Mesodermal cell (in vitro differentiated cells): Measurements from ENCODE around the gene MYADM.

Experiments used
- H3K27ac ChIP-seq: 2 replicates; pipeline ENCODE4 v1.7.0; 2013; ENCODE audit warnings: mild to moderate bottlenecking, low read depth, low read length, moderate library complexity; ENCODE audit not compliant: severe bottlenecking
- H3K36me3 ChIP-seq: 2 replicates; pipeline ENCODE4 v1.7.1; 2013; ENCODE audit warnings: mild to moderate bottlenecking, low read length, moderate library complexity; ENCODE audit not compliant: control insufficient read depth, insufficient read depth
- H3K4me1 ChIP-seq: one replicate; pipeline ENCODE4 v1.7.1; 2013; ENCODE audit warnings: mild to moderate bottlenecking, low read length; ENCODE audit not compliant: insufficient read depth, control insufficient read depth, poor library complexity, severe bottlenecking
- H3K4me3 ChIP-seq: 2 replicates; pipeline ENCODE4 v1.7.0; 2013; ENCODE audit warnings: low read length, control low read depth, mild to moderate bottlenecking; ENCODE audit not compliant: insufficient read depth, poor library complexity, severe bottlenecking; ENCODE audit errors: extremely low read depth
- H3K9me3 ChIP-seq: 2 replicates; pipeline ENCODE4 v1.7.1; 2013; ENCODE audit warnings: mild to moderate bottlenecking, low read length, moderate library complexity; ENCODE audit not compliant: control insufficient read depth
- WGBS, 2 experiments: methylation state at CpG; one replicate each; pipeline ENCODE4 v1.1.5; 2013; ENCODE audit warnings: missing lambda C conversion rate in 2 of 2; ENCODE audit not compliant: insufficient coverage in 2 of 2; 5-methylcytosine and 5-hydroxymethylcytosine counted together

MYADM gene

GRCh38 chr19:53878776-53879139 is 11.1 kb downstream of the MYADM start:
- H3K9me3 ChIP-seq, result no peaks in the 10 kb centered on the region
- peak overlapping the region; percentile 67 for H3K27ac ChIP-seq
- H3K4me1 ChIP-seq, result peaks cover 18% of the 10 kb centered on the region
- 76 to 99% methylated on average over 7 to 10 of the region's 12 CpGs for WGBS, 2 experiments
- H3K36me3 ChIP-seq, result peaks cover 26% of the 10 kb centered on the region
- H3K4me3 ChIP-seq, result peak overlapping the region; percentile 41

GRCh38 chr19:53879140-53880081 is 11.7 kb downstream of the MYADM start:
- peaks cover 14% of the 10 kb centered on the region for H3K4me1 ChIP-seq
- 1 to 7% methylated on average over 43 to 46 of the region's 51 CpGs for WGBS, 2 experiments
- peaks cover 20% of the 10 kb centered on the region for H3K36me3 ChIP-seq
- H3K9me3 ChIP-seq, result no peaks in the 10 kb centered on the region
- H3K27ac ChIP-seq, result peak overlapping the region; percentile 67
- H3K4me3 ChIP-seq, result peak overlapping the region; percentile 41

DNA sequence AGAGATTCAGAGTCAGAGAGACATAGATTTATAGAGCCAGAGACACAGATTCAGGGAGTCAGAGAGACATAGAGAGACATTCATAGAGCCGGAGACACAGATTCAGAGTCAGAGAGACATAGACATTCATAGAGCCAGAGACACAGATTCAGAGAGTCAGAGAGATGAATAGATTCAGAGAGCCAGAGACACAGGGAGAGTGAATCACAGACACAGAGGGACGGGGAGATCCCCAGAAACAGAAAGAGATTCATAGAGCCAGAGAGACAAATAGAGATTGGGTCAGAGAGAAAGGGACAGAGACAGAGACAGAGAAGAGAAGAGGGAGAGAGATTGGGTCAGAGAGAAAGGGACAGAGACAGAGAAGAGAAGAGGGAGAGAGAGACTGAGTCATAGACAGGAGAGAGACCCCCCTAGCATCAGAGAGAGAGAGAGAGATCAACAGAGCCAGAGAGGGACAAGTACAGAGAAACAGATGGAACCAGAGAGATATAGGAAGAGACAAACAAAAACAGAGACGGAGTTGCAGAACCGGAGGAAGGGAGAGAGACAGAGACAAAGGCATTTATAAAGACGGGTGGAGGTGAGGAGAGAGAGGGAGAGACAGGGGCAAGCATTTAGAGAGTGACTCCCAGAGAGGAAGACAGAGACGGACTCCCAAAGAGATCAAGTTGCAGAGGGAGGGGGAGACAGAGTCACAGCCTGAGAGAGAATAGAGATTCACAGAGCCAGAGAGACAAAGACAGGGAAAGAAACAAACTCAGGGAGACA is 13.2 kb downstream of the MYADM start:
- 18 to 23% methylated on average over 5 of the region's 6 CpGs for WGBS, 2 experiments

DNA sequence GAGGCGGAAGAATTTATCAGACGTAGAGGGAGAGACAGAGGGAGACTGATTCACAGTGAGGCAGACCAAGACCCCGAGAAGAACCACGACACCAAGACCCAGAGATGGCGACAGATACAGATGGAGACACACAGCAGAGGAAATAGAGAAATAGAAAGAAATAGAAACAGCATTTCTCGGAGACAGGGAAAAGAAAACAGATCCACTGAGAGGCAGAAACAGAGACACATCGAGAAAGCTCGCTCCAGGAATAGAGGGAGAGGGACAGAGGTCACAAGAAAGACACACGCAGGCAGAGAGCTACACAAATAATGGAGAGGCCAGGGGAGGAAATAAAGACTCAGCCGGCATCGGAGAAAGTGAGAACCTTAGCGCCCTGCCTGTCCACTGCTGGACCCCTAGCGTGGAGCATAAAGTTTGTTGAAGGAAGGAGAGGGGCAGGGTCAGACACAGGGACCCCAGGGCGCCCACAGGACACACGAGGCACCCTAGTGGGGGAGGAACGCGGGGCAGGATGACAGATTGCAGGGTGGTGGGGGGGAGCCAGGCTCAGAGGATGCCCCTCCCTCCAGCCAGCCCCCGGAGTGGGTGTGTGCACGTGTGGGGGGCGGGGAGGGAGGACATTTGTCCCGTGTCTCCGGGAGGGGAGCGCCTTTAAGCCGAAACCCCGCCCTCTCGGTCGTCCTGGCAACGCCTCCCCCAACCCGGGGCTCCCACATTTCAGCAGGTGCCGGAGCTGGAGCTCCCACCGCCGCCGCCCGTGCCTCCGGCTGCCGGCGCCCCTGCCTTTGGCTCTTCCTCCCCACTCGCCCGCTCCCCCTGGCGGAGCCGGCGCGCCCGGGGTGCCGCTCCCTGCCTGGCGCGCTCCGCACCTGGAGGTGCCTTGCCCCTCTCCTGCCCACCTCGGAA is 14.1 kb downstream of the MYADM start, which contains the start of gene PRKCG:
Gene PRKCG, plus strand, starts transcription at position 716 of the 909 bp plus-strand sequence. CDS start 298 bp downstream, outside the sequence.
- peak within 1 kb of the TSS; percentile 39 for H3K4me3 ChIP-seq
- H3K9me3 ChIP-seq, result no peaks in the 10 kb centered on the region
- peaks cover 13% of the 10 kb centered on the region for H3K4me1 ChIP-seq
- H3K27ac ChIP-seq, result no peak within 1 kb of the TSS
- WGBS, 2 experiments, result 1 to 2% methylated on average over 38 to 39 of the region's 49 CpGs
- no peaks in the 10 kb centered on the region for H3K36me3 ChIP-seq

More for the DNA sequence above, 13.2 kb downstream of the MYADM start:
- Histone ChIP-seq H3K4me1 (peaks cover 13% of the 10 kb centered on the region), H3K4me3 (no peak overlapping the region), H3K9me3 (no peaks in the 10 kb centered on the region), H3K36me3 (peaks cover 5% of the 10 kb centered on the region), H3K27ac (no peak overlapping the region)

DNA sequence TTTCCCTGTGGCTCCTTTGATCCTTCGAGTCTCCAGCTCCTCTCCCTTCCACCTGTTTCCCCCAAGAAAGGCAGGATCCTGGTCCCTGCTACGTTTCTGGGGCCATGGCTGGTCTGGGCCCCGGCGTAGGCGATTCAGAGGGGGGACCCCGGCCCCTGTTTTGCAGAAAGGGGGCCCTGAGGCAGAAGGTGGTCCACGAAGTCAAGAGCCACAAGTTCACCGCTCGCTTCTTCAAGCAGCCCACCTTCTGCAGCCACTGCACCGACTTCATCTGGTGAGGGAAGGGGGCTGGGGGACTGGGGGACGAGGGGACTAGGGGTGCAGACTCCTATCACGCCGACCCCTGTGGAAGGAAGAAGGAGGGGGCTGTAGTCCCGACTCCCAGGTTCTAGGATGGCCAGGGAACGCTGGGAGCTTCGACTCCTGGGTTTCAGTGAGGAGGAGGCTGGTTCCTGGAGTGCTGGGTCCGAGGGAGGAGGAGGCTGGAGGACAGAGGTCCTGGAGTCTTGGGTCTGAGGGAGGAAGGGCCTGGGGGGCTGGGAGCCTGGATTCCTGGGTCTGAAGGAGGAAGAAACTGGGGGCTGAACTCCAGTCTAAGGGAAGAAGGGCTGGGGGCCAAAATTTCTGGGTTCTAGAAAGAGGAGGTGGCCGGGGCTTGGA is 14.8 kb downstream of the MYADM start:
- Histone ChIP-seq H3K9me3 (no peaks in the 10 kb centered on the region), H3K27ac (no peak overlapping the region), H3K4me1 (peaks cover 13% of the 10 kb centered on the region), H3K4me3 (peak overlapping the region; percentile 39), H3K36me3 (no peaks in the 10 kb centered on the region)
- 3 to 4% methylated on average over 12 to 13 of the region's 18 CpGs for WGBS, 2 experiments

- H3K4me1 ChIP-seq, result peaks cover 13% of the 10 kb centered on the region
- no peak overlapping the region for H3K27ac ChIP-seq
- H3K36me3 ChIP-seq, result no peaks in the 10 kb centered on the region
- 4 to 10% methylated on average over 4 to 5 of the region's 19 CpGs for WGBS, 2 experiments
- H3K4me3 ChIP-seq, result no peak overlapping the region
- no peaks in the 10 kb centered on the region for H3K9me3 ChIP-seq
These were observed 15.6 kb downstream of the MYADM start for GRCh38 chr19:53883231-53883661.

GRCh38 chr19:53883741-53884140 is 16.1 kb downstream of the MYADM start:
- Histone ChIP-seq H3K36me3 (no peaks in the 10 kb centered on the region), H3K27ac (no peak overlapping the region), H3K4me1 (peaks cover 13% of the 10 kb centered on the region), H3K9me3 (no peaks in the 10 kb centered on the region), H3K4me3 (no peak overlapping the region)
- 54 to 59% methylated on average over 11 of the region's 11 CpGs for WGBS, 2 experiments

DNA sequence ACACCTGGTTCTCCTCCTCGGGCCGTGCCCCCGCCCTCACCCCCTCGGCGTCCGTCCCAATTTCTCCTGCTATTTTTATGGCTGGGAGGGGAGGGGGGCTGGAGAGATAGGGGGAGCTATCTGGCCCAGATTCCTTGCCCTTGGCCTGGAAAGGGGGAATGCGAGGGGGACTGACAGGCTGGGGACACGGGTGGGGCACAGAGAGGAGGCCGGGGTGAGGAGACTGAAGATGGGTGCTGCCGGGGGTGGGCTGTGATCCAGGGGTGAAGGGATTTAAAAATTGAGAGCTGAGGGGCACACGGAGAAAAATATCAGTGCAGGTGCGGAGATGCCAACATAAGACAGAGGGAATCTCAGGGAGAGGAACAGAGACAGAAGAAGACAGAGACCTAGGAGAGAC is 16.6 kb downstream of the MYADM start:
- no peak overlapping the region for H3K27ac ChIP-seq
- WGBS, 2 experiments, result 77 to 81% methylated on average over 5 to 6 of the region's 12 CpGs
- peaks cover 13% of the 10 kb centered on the region for H3K4me1 ChIP-seq
- no peaks in the 10 kb centered on the region for H3K9me3 ChIP-seq
- H3K4me3 ChIP-seq, result no peak overlapping the region
- H3K36me3 ChIP-seq, result no peaks in the 10 kb centered on the region

DNA sequence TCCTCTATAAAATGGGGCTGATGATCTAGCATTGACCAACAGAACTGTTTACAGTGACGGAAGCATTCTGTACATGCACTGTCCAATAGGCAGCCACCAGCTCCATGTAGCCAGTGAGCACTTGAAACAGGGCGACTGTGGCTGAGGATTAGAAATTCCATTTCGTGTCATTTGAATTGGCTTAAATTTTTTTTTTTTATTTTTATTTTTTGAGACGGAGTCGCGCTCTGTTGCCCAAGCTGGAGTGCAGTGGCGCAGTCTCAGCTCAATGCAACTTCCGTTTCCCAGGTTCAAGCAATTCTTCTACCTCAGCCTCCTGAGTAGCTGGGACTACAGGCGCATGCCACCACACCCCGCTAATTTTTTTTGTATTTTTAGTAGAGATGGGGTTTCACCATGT is 17.4 kb downstream of the MYADM start:
- Histone ChIP-seq H3K27ac (no peak overlapping the region), H3K36me3 (no peaks in the 10 kb centered on the region), H3K4me1 (peaks cover 13% of the 10 kb centered on the region), H3K4me3 (no peak overlapping the region), H3K9me3 (no peaks in the 10 kb centered on the region)
- 91 to 98% methylated on average over 8 of the region's 10 CpGs for WGBS, 2 experiments
